CD4-positive, alpha-beta T cell treated with Interleukin-10 for 1 hour (primary cell): ENCODE data around the gene PCYT1A.
"Not testable (repeated sequence)": the region's sequence is repeated elsewhere in the genome, so short reads cannot be mapped to it uniquely, and the experiment has no call there.

Experiments
- DNase-seq: peaks from one replicate; pipeline ENCODE4 v3.0.0-alpha.2; 2020

Gene PCYT1A

GRCh38 chr3:196287440-196288140 is at the start of gene PCYT1A:
Gene PCYT1A, minus strand, starts transcription at chr3:196287726. Its CDS starts 17,195 bp downstream, at chr3:196270531.
- peak; percentile 79 for DNase-seq

DNA sequence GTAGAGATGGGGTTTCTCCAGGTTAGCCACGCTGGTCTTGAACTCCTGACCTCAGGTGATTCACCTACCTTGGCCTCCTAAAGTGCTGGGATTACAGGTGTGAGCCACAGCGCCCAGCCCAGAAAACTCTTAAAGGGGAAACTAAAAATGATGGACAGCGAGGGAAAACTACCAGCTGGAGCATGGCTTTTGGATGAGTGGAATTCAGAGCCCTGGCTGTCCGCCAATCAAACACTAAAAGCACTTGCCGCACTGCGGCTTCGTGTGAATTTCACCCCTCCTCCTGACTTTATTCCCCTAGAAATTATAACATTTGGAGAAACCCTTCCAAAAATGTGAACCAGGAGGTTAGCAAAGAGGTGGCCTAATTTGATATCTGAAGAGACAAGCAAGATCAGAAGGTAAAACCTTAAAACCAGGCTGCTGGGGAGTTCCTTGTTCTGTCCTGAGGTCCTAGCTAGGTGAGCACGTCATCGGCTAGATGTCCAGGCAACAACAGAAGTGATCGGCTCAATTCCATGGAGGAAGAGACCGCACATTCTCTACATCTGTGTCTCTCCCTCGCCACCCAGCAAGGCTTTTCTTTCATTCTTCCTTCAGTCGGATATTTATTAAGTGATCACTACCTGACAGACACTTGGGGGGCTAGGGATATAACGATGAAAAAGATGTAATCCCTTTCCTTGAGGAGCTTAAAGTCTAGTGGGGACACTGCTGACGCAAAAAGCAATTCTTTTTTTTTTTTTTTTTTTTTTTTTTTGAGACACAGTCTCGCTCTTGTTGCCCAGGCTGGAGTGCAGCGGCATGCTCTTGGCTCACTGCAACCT is 49.0 kb upstream of the PCYT1A start:
- no peak for DNase-seq

- no peak for DNase-seq
These were observed 48.0 kb upstream of the PCYT1A start for GRCh38 chr3:196335503-196335948.

DNA sequence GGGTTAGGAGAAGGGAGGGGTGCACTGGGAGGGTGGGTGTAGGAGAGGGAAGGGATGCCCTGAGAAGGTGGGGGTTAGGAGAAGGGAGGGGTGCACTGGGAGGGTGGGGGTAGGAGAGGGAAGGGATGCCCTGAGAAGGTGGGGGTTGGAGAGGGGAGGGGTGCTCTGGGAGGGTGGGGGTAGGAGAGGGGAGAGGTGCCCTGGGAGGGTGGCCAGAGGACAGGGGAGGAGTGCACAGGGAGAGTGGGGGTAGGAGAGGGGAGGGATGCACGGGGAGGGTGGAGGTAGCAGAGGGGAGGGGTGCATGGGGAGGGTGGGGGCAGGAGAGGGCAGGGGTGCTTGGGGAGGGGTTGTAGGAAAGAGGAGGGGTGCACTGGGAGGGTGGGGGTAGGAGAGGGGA is 47.5 kb upstream of the PCYT1A start:
- no peak for DNase-seq

- no peak for DNase-seq
These were observed 44.6 kb upstream of the PCYT1A start for GRCh38 chr3:196332168-196332567.

GRCh38 chr3:196327405-196327804 is 39.9 kb upstream of the PCYT1A start:
- DNase-seq: no peak

- DNase-seq: no peak
These were observed 39.4 kb upstream of the PCYT1A start for GRCh38 chr3:196326936-196327335.

DNA sequence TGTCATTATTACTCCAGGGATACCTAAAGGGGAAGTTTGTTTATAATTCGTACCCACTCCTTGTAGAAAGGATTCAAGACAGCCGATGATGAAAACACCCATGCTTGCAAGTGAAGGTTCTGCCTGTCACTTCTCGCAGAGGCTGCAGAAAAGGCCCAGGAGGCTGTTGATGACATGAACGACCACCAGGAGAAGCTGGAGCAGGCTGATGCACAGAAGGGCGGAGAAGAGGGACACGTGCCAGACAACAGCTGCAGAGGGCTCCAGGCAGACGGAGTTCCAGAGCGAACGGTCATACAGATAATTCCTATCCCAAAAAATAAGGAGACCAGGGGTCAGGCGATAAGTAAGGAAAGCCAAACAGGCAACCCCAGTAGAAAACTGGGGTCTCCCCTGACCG is 36.2 kb upstream of the PCYT1A start:
- no peak for DNase-seq

- no peak for DNase-seq
These were observed 35.5 kb upstream of the PCYT1A start for GRCh38 chr3:196323016-196323415.

DNA sequence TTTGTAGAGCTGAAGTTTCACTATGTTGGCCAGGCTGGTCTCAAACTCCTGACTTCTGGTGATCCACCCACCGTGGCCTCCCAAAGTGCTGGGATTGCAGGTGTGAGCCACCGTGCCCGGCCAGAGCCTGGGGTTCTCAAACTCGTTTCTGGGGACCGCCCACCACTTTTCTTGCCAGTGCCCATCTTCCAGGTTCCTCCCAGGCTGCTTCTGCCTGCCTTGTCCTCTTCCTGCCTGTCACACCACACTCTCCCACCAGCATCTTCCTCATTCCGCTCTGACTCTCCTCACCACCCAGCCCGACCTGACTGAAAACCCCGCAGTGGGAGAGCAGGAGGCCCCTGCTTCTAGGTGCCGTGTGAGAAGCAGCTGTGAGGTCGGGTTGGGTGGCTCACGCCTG is 33.6 kb upstream of the PCYT1A start:
- no peak for DNase-seq

- no peak for DNase-seq
These were observed 32.6 kb upstream of the PCYT1A start for GRCh38 chr3:196320137-196320536.

- peak; percentile 89 for DNase-seq
These were observed 30.4 kb upstream of the PCYT1A start, which contains the start of gene DYNLT2B for GRCh38 chr3:196317687-196318467. Gene DYNLT2B, minus strand, starts transcription at chr3:196318240. Its CDS starts 88 bp downstream, at chr3:196318152.

GRCh38 chr3:196316799-196317686 is 29.5 kb upstream of the PCYT1A start:
- peak; percentile 10 for DNase-seq

DNA sequence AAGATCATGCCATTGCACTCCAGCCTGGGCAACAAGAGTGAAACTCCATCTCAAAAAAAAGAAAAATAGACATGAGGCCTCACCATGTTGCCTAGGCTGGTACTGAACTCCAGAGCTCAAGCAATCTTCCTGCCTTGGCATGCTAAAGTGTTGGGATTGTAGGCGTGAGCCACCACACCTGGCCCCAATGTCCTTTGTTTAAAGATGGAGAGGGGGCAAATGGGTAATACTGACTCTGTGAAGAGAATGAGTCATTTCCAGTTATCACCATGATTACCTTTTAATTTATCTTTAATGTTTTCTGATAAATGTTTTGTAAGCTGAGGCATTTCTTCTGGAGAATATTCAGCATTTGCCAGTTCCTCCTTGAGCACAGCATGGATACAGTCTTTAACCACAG is 28.3 kb upstream of the PCYT1A start:
- no peak for DNase-seq

- DNase-seq: no peak
These were observed 27.1 kb upstream of the PCYT1A start for GRCh38 chr3:196314597-196314996.

DNA sequence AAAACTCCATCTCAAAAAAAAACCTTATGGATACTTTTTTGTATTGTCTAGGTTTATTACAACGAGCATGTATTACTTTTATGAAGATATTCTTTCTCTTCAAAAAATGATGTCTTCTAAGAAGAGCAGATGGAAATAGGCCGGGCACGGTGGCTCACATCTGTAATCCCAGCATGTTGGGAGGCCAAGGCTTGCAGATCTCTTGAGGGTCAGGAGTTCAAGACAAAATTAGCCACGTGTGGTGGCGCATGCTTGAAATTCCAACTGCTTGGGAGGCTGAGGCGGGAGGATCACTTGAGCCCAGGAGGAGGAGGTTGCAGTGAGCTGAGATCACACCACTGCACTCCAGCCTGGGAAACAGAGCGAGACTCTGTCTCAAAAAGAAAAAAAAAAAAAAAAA is 26.6 kb upstream of the PCYT1A start:
- not testable (repeated sequence) for DNase-seq

GRCh38 chr3:196302960-196303359 is 15.4 kb upstream of the PCYT1A start:
- not testable (repeated sequence) for DNase-seq

DNA sequence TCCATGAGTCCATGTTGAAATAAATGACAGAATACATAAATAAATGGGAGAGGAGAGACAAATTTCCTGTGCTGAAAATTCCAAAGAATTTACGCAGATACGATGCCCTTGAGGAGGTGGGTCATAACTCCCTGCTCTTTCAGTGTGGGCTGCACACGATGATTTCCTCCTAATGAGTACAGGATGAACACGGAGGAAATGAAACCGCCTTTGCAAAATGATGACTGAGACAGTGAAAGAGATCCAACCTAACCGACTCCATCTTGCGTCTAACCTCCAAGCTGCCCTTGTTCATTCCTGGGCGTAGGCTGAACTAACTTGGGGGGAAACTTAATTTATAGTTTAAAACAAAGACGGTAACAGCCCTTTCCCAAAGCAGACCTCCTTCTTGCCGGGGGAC is 15.0 kb upstream of the PCYT1A start:
- DNase-seq: not testable (repeated sequence)

DNA sequence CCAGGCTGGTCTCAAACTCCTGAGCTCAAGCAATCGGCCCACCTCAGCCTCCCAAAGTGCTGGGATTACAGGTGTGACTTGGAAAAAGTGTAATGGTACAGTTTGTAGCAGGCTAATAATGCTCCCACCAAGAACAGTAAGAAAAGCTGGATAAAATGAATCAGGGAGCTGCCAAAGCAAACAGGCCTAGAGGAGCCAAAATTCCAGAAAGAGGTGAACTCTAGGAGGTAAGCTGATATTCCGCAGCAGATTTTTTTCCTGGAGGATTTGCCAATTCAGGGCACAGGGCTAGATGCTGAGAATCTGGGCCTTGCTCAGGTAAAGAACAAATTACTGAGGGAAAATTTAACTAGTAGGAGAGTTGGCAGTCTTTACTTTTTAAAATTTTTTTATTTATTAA is 11.0 kb upstream of the PCYT1A start:
- no peak for DNase-seq

DNA sequence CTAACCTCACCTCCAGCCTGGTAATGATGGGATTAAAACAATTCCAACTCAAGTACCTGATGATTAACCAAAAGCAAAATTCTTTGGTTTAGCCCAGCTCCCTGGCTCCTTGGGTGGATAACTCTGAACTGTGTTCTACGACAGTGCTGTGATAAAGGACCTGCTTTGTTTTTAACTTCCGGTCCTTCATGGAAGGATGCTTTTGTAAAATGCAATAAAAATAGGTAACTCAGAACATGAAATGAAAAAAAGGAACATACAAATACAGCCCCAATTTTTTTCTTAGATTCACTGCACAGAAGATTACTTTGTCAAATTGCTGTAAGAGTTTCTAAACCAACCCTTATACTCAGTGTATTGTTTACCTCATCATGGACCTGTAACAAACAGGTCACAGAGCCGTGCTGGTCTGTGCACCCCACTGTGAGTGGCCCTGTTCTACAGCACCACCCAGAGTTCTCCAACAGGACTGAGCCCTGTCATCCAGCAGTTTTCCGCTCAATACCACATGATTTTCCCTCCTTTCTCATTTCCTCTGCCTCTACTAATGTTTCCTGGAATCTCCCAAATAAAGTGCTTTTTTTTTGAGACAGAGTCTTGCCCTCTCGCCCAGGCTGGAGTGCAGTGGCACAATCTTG is 4.9 kb upstream of the PCYT1A start:
- DNase-seq: no peak

DNA sequence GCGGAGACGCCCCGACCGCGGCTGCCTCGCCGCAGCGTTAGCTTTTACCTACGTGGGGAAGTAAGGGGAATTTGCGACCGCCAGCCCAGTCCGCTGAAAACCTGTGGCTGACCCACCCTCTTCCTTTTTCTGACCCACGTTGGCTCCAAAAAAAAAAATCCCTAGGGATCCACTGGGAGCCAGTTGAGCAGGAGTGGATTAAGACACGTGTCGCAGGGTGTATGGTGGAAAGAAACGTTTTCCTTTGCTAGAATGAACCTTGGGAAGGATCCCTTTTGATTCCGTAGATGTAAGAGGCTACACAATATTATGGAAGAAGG is 575 bp upstream of the PCYT1A start:
- DNase-seq: no peak

GRCh38 chr3:196287090-196287439 is 461 bp downstream of the PCYT1A start:
- peak; percentile 30 for DNase-seq
